Left lobe of liver (tissue), 2 donors: ENCODE measurements around the gene NEURL1. TPM values are rescaled to one million over a fixed set of nuclear protein-coding genes. Genes with fewer than 3 reads are reported as not detected.

Experiments used
- ATAC-seq: fragments of 200-7000 bp; cut with Tn5 transposase; one replicate; pipeline ENCODE4 v1.9.1; 2020; ENCODE audit warnings: mild to moderate bottlenecking, moderate library complexity
- DNase-seq: peaks from one replicate; pipeline ENCODE4 v3.0.0-alpha.2; 2020; ENCODE audit warnings: low spot score
- total RNA-seq: library from RNA; stranded (reverse); gene quantifications from one replicate; pipeline ENCODE4 v1.2.1, GENCODE V29; 2021
- donor health status: DM: no; HTN: no; CAD: no; lungs with moderate emphysema.
- donor health status: DM: no; HTN: yes; CAD: no.

NEURL1 gene
- total RNA-seq, 1 donor from 2014 or later: 1.7 TPM

- ATAC-seq (no peak), DNase-seq (no peak)
Observed at GRCh38 chr10:103582331-103583123, 89.0 kb downstream of the NEURL1 start.

GRCh38 chr10:103583871-103584215 is 90.3 kb downstream of the NEURL1 start:
- no peak for DNase-seq
- no peak for ATAC-seq

- no peak for DNase-seq
- no peak for ATAC-seq
Observed at GRCh38 chr10:103584216-103585010, 90.9 kb downstream of the NEURL1 start.

GRCh38 chr10:103585011-103585405 is 91.5 kb downstream of the NEURL1 start:
- no peak for ATAC-seq

GRCh38 chr10:103587073-103587472 is 93.6 kb downstream of the NEURL1 start:
- no peak for ATAC-seq

More at GRCh38 chr10:103585011-103585405, 91.5 kb downstream of the NEURL1 start:
- no peak for DNase-seq

GRCh38 chr10:103589074-103589630 is 95.6 kb downstream of the NEURL1 start:
- DNase-seq: no peak
- ATAC-seq: peak; percentile 33

More at GRCh38 chr10:103587073-103587472, 93.6 kb downstream of the NEURL1 start:
- no peak for DNase-seq

GRCh38 chr10:103590060-103590459 is 96.6 kb downstream of the NEURL1 start:
- DNase-seq: no peak
- no peak for ATAC-seq

GRCh38 chr10:103590744-103591291 is 97.3 kb downstream of the NEURL1 start:
- DNase-seq: no peak
- no peak for ATAC-seq

- DNase-seq: no peak
- ATAC-seq: peak; percentile 68
Observed at GRCh38 chr10:103592186-103593021, 98.9 kb downstream of the NEURL1 start.

- ATAC-seq: peak; percentile 13
- DNase-seq: no peak
Observed at GRCh38 chr10:103593022-103593570, 99.6 kb downstream of the NEURL1 start.

- no peak for DNase-seq
- no peak for ATAC-seq
Observed at GRCh38 chr10:103595933-103596726, 102.6 kb downstream of the NEURL1 start.

- DNase-seq (no peak), ATAC-seq (no peak)
Observed at GRCh38 chr10:103597003-103597402, 103.5 kb downstream of the NEURL1 start.

- DNase-seq (no peak), ATAC-seq (peak; percentile 68)
Observed at GRCh38 chr10:103598654-103599115, 105.2 kb downstream of the NEURL1 start.

GRCh38 chr10:103599211-103599610 is 105.7 kb downstream of the NEURL1 start:
- ATAC-seq: no peak
- DNase-seq: no peak

- no peak for DNase-seq
- ATAC-seq: no peak
Observed at GRCh38 chr10:103599907-103600306, 106.4 kb downstream of the NEURL1 start.

GRCh38 chr10:103600325-103600724 is 106.8 kb downstream of the NEURL1 start:
- no peak for ATAC-seq
- no peak for DNase-seq

- ATAC-seq (no peak), DNase-seq (no peak)
Observed at GRCh38 chr10:103600956-103601569, 107.6 kb downstream of the NEURL1 start.

- ATAC-seq (no peak), DNase-seq (no peak)
Observed at GRCh38 chr10:103602028-103602851, 108.7 kb downstream of the NEURL1 start.
